SHP77 treated with DMSO at 0.1 percent for 48 hours (cell line): ENCODE data around the gene CCDC87.
"Not testable (repeated sequence)": the region's sequence is repeated elsewhere in the genome, so short reads cannot be mapped to it uniquely, and the experiment has no call there.

Source experiments
- DNase-seq: peaks from one replicate; lab custom pipeline; 2025; lab: John Stamatoyannopoulos, UW

Gene CCDC87

GRCh38 chr11:66614073-66614472, 21.2 kb upstream of the CCDC87 start:
- DNase-seq = no peak

- DNase-seq = no peak
Observed at GRCh38 chr11:66612458-66612857, 19.6 kb upstream of the CCDC87 start.

GRCh38 chr11:66609721-66610617, 17.1 kb upstream of the CCDC87 start:
- no peak for DNase-seq

- no peak for DNase-seq
Observed at GRCh38 chr11:66607126-66607834, 14.4 kb upstream of the CCDC87 start.

- DNase-seq = not testable (repeated sequence)
Observed at GRCh38 chr11:66606608-66607007, 13.7 kb upstream of the CCDC87 start.

- DNase-seq = no peak
Observed at GRCh38 chr11:66604155-66604554, 11.3 kb upstream of the CCDC87 start.

GRCh38 chr11:66603072-66603471, 10.2 kb upstream of the CCDC87 start:
- DNase-seq = no peak

- DNase-seq = no peak
Observed at GRCh38 chr11:66600631-66601233, 7.9 kb upstream of the CCDC87 start.

- no peak for DNase-seq
Observed at GRCh38 chr11:66600219-66600618, 7.4 kb upstream of the CCDC87 start.

GRCh38 chr11:66598993-66599392, 6.1 kb upstream of the CCDC87 start:
- no peak for DNase-seq

GRCh38 chr11:66595245-66595904, 2.5 kb upstream of the CCDC87 start:
- DNase-seq = no peak

- DNase-seq = no peak
Observed at GRCh38 chr11:66593650-66594049, 787 bp upstream of the CCDC87 start.

- DNase-seq = no peak
Observed at GRCh38 chr11:66593303-66593635, 406 bp upstream of the CCDC87 start.

- DNase-seq = no peak
Observed at GRCh38 chr11:66591175-66591574, 1.7 kb downstream of the CCDC87 start.

- no peak for DNase-seq
Observed at GRCh38 chr11:66589996-66590675, 2.7 kb downstream of the CCDC87 start.

- DNase-seq = not testable (repeated sequence)
Observed at GRCh38 chr11:66589315-66589714, 3.5 kb downstream of the CCDC87 start.

- no peak for DNase-seq
Observed at GRCh38 chr11:66586136-66586535, 6.7 kb downstream of the CCDC87 start.

GRCh38 chr11:66585447-66585846, 7.4 kb downstream of the CCDC87 start:
- DNase-seq = not testable (repeated sequence)

- DNase-seq = not testable (repeated sequence)
Observed at GRCh38 chr11:66582565-66583147, 10.2 kb downstream of the CCDC87 start.

GRCh38 chr11:66581261-66581660, 11.6 kb downstream of the CCDC87 start:
- DNase-seq = no peak

GRCh38 chr11:66580803-66581202, 12.1 kb downstream of the CCDC87 start:
- no peak for DNase-seq
